G401 (cell line): ENCODE measurements around the gene ANGEL2. TPM values are rescaled to one million over a fixed set of nuclear protein-coding genes. Genes with fewer than 3 reads are reported as not detected.
"Not testable (repeated sequence)": the region's sequence is repeated elsewhere in the genome, so short reads cannot be mapped to it uniquely, and the experiment has no call there.

Experiments
- DNase-seq: peaks from one replicate; pipeline ENCODE4 v3.0.0-alpha.2; 2015; ENCODE audit warnings: low spot score
- in situ Hi-C: cut with HindIII; loops from 2 replicates; pipeline ENCODE4 v1.10.0; 2016; ENCODE audit warnings: low sequenced_read_pairs, mixed read lengths
- total RNA-seq: library from RNA; depleted of rRNA; stranded (reverse); fragments of >200 nt; shearing (Covaris generic); gene quantifications from 2 replicates; pipeline ENCODE4 v1.2.3, GENCODE V29; 2014

Gene ANGEL2
- total RNA-seq, 1 experiment from 2014 or later, result 41.8 TPM

GRCh38 chr1:212979340-212980122, 36.1 kb downstream of the ANGEL2 start:
- DNase-seq, result no peak
- in situ Hi-C loops, result no loop called here

GRCh38 chr1:212977781-212978645, 37.7 kb downstream of the ANGEL2 start:
- in situ Hi-C loops, result no loop called here
- DNase-seq, result no peak

- no peak for DNase-seq
- in situ Hi-C loops, result no loop called here
These were observed 39.1 kb downstream of the ANGEL2 start for GRCh38 chr1:212976586-212976985.

GRCh38 chr1:212975111-212975918, 40.4 kb downstream of the ANGEL2 start:
- in situ Hi-C loops, result no loop called here
- no peak for DNase-seq

- no peak for DNase-seq
- in situ Hi-C loops, result no loop called here
These were observed 41.0 kb downstream of the ANGEL2 start for GRCh38 chr1:212974711-212975110.

- in situ Hi-C loops, result no loop called here
- DNase-seq, result no peak
These were observed 41.8 kb downstream of the ANGEL2 start for GRCh38 chr1:212973899-212974298.

- no peak for DNase-seq
- in situ Hi-C loops, result no loop called here
These were observed 42.2 kb downstream of the ANGEL2 start for GRCh38 chr1:212973426-212973825.

- no peak for DNase-seq
- in situ Hi-C loops, result no loop called here
These were observed 44.4 kb downstream of the ANGEL2 start for GRCh38 chr1:212971312-212971711.

- no peak for DNase-seq
- in situ Hi-C loops, result no loop called here
These were observed 45.6 kb downstream of the ANGEL2 start for GRCh38 chr1:212970085-212970484.

- in situ Hi-C loops, result no loop called here
- DNase-seq, result no peak
These were observed 47.3 kb downstream of the ANGEL2 start for GRCh38 chr1:212968368-212968863.

- in situ Hi-C loops, result no loop called here
- peak; percentile 14 for DNase-seq
These were observed 47.9 kb downstream of the ANGEL2 start for GRCh38 chr1:212967801-212968200.

GRCh38 chr1:212966616-212967015, 49.1 kb downstream of the ANGEL2 start:
- in situ Hi-C loops, result no loop called here
- DNase-seq, result no peak

- in situ Hi-C loops, DNase-seq: not testable (repeated sequence)
These were observed 50.7 kb downstream of the ANGEL2 start for GRCh38 chr1:212964993-212965392.

GRCh38 chr1:212964102-212964501, 51.6 kb downstream of the ANGEL2 start:
- DNase-seq, result no peak
- in situ Hi-C loops, result no loop called here

- in situ Hi-C loops, result no loop called here
- no peak for DNase-seq
These were observed 53.2 kb downstream of the ANGEL2 start for GRCh38 chr1:212962509-212962908.

GRCh38 chr1:212960932-212961331, 54.7 kb downstream of the ANGEL2 start:
- in situ Hi-C loops, result no loop called here
- no peak for DNase-seq

GRCh38 chr1:212959266-212960220, 56.1 kb downstream of the ANGEL2 start:
- in situ Hi-C loops, result no loop called here
- no peak for DNase-seq

- in situ Hi-C loops, result no loop called here
These were observed 57.5 kb downstream of the ANGEL2 start for GRCh38 chr1:212958175-212958574.

More at GRCh38 chr1:212958175-212958574, 57.5 kb downstream of the ANGEL2 start:
- no peak for DNase-seq
